NCI-H524 treated with DMSO at 0.1 percent for 48 hours (cell line): ENCODE data around the gene ROBO4.

Source experiments
- DNase-seq: peaks from one replicate; lab custom pipeline; 2025; lab: John Stamatoyannopoulos, UW

ROBO4 gene

DNA sequence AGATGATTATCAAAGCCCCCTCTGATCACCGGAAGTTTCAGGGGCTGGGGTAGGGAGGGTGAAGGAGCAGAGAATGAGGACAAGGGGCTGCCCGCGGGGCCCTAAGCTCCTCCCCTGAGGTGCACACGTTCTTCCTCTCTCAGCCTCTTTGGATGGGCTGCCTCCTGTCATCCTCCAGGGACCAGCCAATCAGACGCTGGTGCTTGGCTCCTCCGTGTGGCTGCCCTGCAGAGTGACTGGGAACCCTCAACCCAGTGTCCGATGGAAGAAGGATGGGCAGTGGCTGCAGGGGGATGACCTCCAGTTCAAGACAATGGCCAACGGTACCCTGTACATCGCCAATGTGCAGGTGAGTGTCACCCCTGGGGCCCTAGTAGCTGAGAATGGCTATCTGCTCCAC lies 24.9 kb downstream of the ROBO4 start:
- no peak for DNase-seq

- no peak for DNase-seq
Measured at GRCh38 chr11:124872280-124872679, 25.4 kb downstream of the ROBO4 start.

GRCh38 chr11:124870430-124870829 lies 27.2 kb downstream of the ROBO4 start:
- no peak for DNase-seq

DNA sequence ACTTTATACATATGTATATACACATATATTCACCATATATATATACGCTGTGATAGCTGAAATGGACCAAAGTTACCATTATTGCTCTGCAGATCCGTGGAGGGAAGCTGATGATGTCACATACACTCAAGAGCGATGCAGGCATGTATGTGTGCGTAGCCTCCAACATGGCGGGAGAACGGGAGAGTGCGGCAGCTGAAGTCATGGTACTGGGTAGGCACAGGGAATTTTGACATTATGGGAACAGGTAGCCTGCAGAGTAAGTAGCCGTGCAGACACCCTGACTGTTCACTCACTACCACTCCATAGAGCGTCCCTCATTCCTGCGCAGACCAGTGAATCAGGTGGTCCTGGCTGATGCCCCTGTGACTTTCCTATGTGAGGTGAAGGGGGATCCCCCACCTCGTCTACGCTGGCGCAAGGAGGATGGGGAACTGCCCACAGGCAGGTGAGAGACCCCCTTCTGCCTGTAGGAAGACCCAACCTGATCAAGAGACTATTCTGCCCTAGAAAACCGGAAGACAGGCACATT lies 27.7 kb downstream of the ROBO4 start:
- DNase-seq: no peak

- no peak for DNase-seq
Measured at GRCh38 chr11:124869331-124869730, 28.3 kb downstream of the ROBO4 start.

DNA sequence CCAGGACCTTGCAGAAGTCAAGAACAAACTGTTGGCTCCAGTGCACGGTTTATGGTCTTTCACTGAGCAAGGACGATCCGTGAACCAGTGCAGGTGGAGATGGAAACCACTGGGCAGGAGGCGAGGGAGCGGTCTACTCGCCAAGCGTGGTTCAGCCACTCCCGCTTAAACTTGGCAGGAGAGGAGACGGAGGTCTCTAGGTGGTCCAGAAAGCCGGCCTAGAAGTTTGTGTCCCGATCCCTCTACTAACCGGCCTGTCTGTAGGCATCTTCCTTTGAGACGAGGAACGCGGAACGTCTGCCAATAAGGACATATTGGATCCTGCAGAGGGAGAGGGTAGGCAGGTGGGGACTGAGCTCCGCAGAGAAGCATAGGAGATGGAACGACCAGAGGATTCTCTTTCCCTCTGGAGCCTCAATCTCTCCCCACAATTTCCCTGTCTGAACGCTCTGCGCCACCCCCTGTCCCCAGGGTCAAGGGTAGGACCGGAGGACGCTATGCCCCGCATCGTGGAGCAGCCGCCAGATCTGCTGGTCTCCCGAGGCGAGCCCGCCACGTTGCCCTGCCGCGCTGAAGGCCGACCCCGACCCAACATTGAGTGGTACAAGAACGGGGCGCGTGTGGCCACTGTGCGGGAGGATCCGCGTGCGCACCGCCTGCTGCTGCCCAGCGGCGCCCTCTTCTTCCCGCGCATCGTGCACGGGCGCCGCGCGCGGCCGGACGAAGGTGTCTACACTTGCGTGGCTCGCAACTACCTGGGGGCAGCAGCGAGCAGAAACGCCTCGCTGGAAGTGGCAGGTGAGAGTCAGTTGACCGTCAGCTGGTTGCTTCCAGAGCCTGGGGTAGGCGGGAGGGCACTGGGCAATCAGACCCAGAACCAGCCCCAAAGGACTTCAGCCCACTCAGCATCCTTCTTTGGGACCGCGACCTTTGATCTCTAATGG lies 29.1 kb downstream of the ROBO4 start:
- no peak for DNase-seq

- peak; percentile 25 for DNase-seq
Measured at GRCh38 chr11:124867700-124868099, 30.0 kb downstream of the ROBO4 start.

- DNase-seq: no peak
Measured at GRCh38 chr11:124865902-124866851, 31.5 kb downstream of the ROBO4 start.

DNA sequence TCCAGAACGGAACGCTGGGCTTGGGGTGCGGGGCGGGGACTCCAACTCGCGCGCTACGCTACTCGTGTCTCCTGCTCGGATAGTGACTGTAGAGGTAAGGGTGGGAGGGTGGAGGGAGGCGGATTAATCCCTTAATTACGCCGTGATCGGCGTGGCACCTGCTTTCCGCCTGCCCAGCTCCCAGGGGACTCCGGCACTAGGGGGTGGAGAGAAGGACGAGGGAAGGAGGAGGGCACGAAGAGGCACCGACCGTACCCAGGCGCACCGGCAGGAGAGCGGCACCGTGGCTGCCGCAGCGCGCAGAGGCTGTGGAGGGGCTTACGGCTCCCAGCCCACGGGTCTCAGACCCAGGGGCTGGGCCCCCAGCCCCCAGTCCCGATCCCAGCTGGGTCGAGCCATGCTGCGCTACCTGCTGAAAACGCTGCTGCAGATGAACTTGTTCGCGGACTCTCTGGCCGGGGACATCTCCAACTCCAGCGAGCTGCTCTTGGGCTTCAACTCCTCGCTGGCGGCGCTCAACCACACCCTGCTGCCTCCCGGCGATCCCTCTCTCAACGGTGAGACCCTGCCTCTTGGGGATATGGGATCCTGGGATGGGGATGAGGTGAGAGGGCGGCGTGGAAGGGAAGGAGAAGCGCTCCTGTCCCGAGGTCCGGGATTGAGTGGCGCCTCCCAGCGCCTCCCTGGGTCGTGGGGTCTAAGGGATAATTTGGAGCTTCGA lies 32.3 kb downstream of the ROBO4 start, which contains the start of gene ROBO3:
ROBO3 (plus strand) TSS at position 252 of the 721 bp plus-strand sequence; CDS start at position 398, 146 bp downstream.
- DNase-seq: peak; percentile 46

- DNase-seq: no peak
Measured at GRCh38 chr11:124864892-124865180, 32.8 kb downstream of the ROBO4 start.

DNA sequence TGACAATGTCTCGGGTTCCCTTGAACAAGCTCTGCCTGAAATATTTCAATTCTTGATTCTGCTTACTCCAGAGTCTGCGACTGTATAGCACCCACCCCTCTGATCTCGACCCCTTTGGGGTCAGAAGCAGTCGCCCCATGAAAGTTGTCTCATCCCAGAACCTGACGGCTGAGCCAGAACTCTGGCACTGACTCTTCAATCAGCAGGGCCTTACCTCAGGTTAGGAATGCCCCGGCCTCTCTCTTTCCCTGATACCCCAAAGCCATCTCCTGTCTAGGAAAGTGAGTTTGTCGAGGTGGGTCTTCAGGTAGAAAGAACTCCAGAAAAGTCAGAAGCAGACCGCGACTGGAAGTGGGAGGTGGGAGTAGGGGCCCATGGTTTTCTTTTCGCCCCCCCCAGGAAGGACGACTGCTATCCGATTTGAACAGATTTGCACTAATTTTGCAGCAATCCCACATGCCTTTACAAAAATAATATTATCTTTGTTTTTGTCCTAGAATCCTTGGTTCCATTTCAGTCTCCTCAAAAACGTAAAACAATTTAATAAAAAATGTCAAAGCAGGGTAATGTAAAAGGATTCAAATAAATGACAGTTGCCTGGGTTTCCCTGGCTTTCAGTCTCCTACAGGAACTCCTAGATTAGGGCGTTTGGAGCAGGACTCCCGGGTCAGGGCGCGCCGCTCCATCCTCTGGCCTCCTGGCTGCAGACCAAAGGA lies 33.3 kb downstream of the ROBO4 start:
- no peak for DNase-seq

GRCh38 chr11:124863826-124864165 lies 33.9 kb downstream of the ROBO4 start:
- DNase-seq: no peak

DNA sequence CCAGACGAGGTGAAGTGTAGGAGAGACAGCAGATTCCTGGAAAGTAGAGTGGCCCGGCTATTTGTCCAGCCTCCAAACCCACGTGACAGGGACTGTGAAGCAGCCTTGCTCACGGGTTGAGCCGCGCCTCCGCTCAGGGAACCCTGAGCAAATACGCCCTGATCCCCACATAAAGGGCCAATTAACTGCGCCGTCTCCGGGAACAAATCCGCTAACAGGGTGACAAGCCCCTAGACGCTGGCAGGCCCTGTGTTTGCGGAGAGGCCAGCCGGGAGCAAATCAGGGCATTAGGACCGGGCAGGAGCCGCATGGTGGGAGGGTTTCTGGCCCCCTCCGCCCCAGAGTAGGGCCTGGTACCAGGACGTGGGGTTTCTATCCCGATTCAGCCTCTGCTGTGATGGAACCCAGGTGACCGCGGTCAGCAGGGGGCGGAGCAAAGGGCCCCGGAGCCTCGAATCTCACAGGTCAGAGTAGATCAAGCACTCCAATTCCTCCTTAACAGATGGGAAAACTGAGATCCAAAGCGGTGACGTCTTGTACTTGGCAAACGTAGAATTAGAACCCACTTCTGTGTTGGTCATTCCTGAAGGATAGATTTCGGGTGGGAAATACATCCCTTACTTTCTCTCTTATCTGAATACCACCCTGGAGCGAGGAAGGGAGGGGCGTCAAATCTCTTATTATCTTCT lies 34.4 kb downstream of the ROBO4 start:
- no peak for DNase-seq

- DNase-seq: no peak
Measured at GRCh38 chr11:124861670-124862069, 36.0 kb downstream of the ROBO4 start.

GRCh38 chr11:124859171-124859570 lies 38.5 kb downstream of the ROBO4 start:
- DNase-seq: no peak

DNA sequence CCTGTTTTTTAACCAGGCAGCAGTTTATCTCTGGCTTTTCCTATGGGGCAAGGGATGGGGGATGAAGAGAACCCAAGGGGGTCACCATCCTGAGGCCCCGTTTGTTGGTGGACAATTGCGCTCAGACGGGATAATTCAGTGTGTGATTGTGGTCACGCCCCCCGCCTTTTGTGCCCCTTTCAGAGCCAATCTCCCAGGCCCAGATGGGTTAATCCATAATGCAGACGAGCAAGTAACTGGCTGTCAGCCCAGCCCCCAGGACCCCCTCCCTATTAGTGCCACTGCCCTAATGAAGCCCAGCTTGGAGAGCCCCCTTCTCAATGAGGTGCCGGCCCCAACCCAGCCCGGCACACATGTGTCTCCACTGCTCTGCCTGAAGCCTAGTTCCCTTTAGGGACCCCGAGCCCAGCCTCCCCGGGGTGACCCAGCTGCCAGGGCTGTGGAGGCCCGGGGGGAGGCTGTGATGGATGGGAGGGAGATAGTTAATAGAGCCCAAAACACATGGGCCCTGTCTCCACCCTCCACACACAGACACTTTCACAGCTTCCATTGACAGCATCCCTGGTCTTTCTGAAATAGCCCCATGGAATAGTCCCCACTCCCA lies 51.5 kb downstream of the ROBO4 start:
- DNase-seq: no peak

DNA sequence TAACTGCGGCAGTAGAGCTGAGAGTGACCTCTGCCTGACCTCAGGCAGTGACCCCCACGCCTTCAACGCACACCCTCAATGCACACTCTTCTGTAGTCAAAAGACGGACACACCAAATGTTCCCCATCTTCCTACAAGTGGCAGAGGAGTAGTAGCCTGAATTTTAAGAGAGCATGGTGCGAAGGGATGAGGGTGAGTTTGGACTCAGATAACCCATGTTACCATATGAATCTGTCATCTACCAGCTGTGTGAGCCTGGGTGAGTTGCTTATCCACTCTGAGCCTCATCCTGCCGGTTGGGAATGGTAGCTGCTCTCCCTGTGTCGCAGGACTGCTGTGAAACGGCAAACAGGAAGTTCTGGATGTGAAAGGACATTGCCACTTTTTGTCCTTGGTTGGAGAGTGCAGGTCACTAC lies 53.0 kb downstream of the ROBO4 start:
- DNase-seq: no peak

DNA sequence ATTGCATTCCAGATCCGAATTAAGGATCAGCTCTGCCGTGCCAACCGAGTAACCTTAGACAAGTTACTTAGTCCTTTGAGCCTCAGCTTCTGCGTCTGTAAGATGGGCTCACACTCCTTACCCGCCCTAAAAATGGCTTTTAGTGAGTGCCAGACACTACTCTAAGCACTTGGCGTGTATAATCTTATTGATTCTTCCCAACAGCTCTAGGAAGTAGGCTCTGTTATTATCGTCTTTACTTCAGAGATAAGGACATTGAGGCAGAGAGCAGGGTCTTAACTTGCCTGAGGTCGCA lies 54.1 kb downstream of the ROBO4 start:
- DNase-seq: no peak

- DNase-seq: no peak
Measured at GRCh38 chr11:124842305-124842704, 55.4 kb downstream of the ROBO4 start.

DNA sequence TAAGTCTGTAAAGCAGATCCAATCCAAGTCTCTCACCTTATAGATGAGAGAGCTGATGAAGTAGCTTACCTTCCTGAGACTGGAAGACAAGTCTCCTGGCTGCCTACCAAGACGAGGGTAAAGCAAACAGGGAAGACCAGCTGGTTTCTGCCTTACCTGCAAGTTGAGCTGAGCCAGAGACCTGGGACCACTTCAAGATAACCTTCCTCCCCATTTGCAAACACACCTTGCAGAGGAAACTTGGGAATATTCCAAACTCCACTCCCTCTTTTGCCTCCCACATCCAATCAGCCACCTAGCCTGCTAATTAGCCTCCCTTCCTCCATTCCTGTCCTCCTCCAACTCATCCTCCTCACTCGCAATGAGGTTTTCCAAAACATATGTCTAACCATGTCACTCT lies 55.8 kb downstream of the ROBO4 start:
- DNase-seq: no peak

- DNase-seq: no peak
Measured at GRCh38 chr11:124841201-124841600, 56.5 kb downstream of the ROBO4 start.
